Measurements from ENCODE around the gene SCMH1. TPM values are rescaled to one million over a fixed set of nuclear protein-coding genes. Genes with fewer than 3 reads are reported as not detected.

SCMH1 gene
- total RNA-seq (10 to 100 TPM; 38.5 to 56.2 (median 43.0) TPM), polyA plus RNA-seq (10 to 100 TPM; 36.0 to 53.1 TPM)
- long read RNA-seq, donor 1, partial matches to known transcripts = 30 of 59 reads
- long read RNA-seq, donor 1, other reads (novel, unspliced or antisense) = 26 of 59 reads
- long read RNA-seq, donor 2, partial matches to known transcripts = 117 of 179 reads
- long read RNA-seq, donor 2, other reads (novel, unspliced or antisense) = 58 of 179 reads
- long read RNA-seq, donor 3, partial matches to known transcripts = 56 of 76 reads
- long read RNA-seq, donor 3, other reads (novel, unspliced or antisense) = 18 of 76 reads

DNA sequence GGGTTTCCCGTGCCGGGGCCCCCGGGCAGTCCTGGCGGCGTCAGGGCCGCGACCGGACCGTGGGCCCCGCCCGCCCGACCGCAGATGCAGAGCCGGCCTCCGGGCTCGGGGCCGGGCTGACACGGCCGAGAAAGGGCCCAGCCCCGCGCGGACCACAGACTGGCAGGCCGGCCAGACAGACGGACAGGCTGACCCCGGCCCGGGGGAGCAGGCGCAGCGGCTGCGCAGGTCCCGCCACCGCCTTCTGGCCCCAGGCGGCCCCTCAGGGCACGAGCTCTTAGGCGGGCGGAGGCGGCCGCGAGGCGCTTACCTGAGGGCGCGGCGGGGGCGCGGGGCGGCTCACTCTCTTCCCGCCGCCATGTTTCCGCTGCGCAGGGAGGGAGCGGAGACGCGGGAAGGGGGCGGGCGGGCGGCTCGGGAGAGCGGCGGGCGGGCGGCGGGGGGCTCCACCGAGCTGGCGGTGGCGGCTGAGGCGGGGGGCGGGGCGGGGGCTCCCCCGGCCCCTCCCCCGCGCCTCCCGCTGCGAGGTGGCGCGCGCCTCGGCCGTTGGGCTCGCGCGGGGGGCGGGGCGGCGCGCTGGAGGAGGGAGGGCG, at the start of gene SCMH1:
Gene SCMH1 (minus strand): TSS at position 558 of the 593 bp plus-strand sequence. CDS start 56,173 bp downstream, outside the sequence.
- Histone ChIP-seq H3K36me3 (no peaks in the 10 kb centered on the region), H3K4me1 (peaks cover 0 to 49% (median 20%) of the 10 kb centered on the region in 12 donors), H3K4me3 (peak within 1 kb of the TSS; percentile 70 to 96 (median 90)), H3K9me3 (no peaks in the 10 kb centered on the region), H3K27ac (peak within 1 kb of the TSS; percentile 89 to 99 (median 94)), H3K27me3 (no peaks in the 10 kb centered on the region)
- intact Hi-C loops (cut with DNase I) = loop anchor here in 3 of 10 donors (5.0 to 10.0 kb wide), 3 partner anchors 135 to 217 kb away; partner anchors contain the start of gene SLFNL1 (in 1 of the 3)
- peak; percentile 9 to 75 (median 51) for ATAC-seq
- 0 to 1% (median 0%) methylated on average over 25 to 85 of the region's 85 CpGs; no CpG with 5 or more reads in 1 of the 4 donors for WGBS, 4 donors
- TF ChIP-seq, protein P1, sequence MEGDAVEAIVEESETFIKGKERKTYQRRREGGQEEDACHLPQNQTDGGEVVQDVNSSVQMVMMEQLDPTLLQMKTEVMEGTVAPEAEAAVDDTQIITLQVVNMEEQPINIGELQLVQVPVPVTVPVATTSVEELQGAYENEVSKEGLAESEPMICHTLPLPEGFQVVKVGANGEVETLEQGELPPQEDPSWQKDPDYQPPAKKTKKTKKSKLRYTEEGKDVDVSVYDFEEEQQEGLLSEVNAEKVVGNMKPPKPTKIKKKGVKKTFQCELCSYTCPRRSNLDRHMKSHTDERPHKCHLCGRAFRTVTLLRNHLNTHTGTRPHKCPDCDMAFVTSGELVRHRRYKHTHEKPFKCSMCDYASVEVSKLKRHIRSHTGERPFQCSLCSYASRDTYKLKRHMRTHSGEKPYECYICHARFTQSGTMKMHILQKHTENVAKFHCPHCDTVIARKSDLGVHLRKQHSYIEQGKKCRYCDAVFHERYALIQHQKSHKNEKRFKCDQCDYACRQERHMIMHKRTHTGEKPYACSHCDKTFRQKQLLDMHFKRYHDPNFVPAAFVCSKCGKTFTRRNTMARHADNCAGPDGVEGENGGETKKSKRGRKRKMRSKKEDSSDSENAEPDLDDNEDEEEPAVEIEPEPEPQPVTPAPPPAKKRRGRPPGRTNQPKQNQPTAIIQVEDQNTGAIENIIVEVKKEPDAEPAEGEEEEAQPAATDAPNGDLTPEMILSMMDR (IDR thresholded peaks at IDR 0.05) = no peak
- TF ChIP-seq POLR2A (IDR thresholded peaks at IDR 0.05) = no peak
- DNase-seq = peak; percentile 47 to 79 (median 52)

DNA sequence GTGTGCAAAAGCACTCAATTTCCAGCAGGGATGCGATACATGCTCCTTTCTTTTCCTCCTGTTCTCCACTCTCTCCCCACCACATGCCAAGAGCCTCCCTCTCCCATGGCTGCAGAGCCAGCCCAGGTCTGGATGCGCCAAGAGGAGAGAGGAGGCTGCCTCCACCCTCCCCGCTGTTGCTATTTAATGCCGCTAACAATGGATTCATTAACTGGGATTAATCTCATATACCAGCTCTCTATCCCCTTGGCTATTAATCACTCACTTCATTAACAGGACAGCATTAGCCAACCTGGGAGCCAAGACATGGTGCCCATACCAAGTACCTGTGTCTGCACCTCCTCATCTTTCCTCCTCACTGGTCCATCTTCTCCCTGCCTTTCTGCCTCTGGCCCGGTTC, 49.1 kb upstream of the SCMH1 start:
- peaks cover 0 to 9% (median 4%) of the 10 kb centered on the region in 9 donors for H3K27me3 ChIP-seq
- H3K36me3 ChIP-seq = no peaks in the 10 kb centered on the region
- H3K4me3 ChIP-seq = no peak overlapping the region
- DNase-seq (no peak), ATAC-seq (no peak)
- no peaks in the 10 kb centered on the region for H3K4me1 ChIP-seq
- H3K27ac ChIP-seq = no peak overlapping the region
- no peak for TF ChIP-seq POLR2A (IDR thresholded peaks at IDR 0.05)
- TF ChIP-seq, protein P1 (IDR thresholded peaks at IDR 0.05) = no peak
- WGBS, 4 donors = 76 to 92% (median 80%) methylated on average over 5 of the region's 5 CpGs
- H3K9me3 ChIP-seq = no peaks in the 10 kb centered on the region
- intact Hi-C loops (cut with DNase I) = no loop called here

GRCh38 chr1:41289196-41289595, 47.1 kb upstream of the SCMH1 start:
- H3K27ac ChIP-seq = no peak overlapping the region
- ATAC-seq = no peak
- DNase-seq = no peak
- peaks cover 0 to 9% (median 0%) of the 10 kb centered on the region in 12 donors for H3K4me1 ChIP-seq
- no peak overlapping the region for H3K4me3 ChIP-seq
- H3K27me3 ChIP-seq = peaks cover 0 to 9% (median 4%) of the 10 kb centered on the region in 9 donors
- TF ChIP-seq, protein P1 (IDR thresholded peaks at IDR 0.05) = no peak
- no peak for TF ChIP-seq POLR2A (IDR thresholded peaks at IDR 0.05)
- H3K9me3 ChIP-seq = no peaks in the 10 kb centered on the region
- no peaks in the 10 kb centered on the region for H3K36me3 ChIP-seq
- intact Hi-C loops (cut with DNase I) = no loop called here
- WGBS, 4 donors = 91 to 96% (median 93%) methylated on average over 5 of the region's 5 CpGs

GRCh38 chr1:41286992-41287391, 44.9 kb upstream of the SCMH1 start:
- TF ChIP-seq, protein P1 (IDR thresholded peaks at IDR 0.05) = no peak
- intact Hi-C loops (cut with DNase I) = no loop called here
- no peaks in the 10 kb centered on the region for H3K36me3 ChIP-seq
- H3K27ac ChIP-seq = no peak overlapping the region
- ATAC-seq = no peak
- H3K27me3 ChIP-seq = peaks cover 0 to 9% (median 4%) of the 10 kb centered on the region in 9 donors
- WGBS, 4 donors = 70 to 83% (median 78%) methylated on average over 4 of the region's 4 CpGs
- peaks cover 0 to 16% (median 2%) of the 10 kb centered on the region in 12 donors for H3K4me1 ChIP-seq
- no peak overlapping the region for H3K4me3 ChIP-seq
- DNase-seq = no peak
- H3K9me3 ChIP-seq = no peaks in the 10 kb centered on the region
